NCI-H1417 treated with DMSO at 0.1 percent for 48 hours (cell line): ENCODE measurements around the gene C5AR2.
"Not testable (repeated sequence)": the region's sequence is repeated elsewhere in the genome, so short reads cannot be mapped to it uniquely, and the experiment has no call there.

Source experiments
- DNase-seq: peaks from one replicate; lab custom pipeline; 2025; lab: John Stamatoyannopoulos, UW

Gene C5AR2

DNA sequence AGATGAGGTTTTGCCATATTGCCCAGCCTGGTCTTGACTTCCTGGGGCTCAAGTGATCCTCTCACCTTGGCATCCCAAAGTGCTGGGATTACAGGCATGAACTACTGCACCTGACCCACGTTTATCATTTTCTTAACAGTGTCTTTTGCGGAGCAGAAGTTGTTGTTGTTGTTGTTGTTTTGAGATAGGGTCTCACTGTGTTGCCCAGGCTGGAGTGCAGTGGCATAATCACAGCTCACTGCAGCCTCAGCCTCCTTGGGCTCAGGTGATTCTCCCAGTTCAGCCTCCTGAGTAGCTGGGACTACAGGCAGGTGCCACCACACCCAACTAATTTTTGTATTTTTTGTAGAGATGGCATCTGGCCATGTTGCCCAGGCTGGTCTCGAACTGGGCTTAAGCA lies 55.6 kb downstream of the C5AR2 start:
- DNase-seq: not testable (repeated sequence)

DNA sequence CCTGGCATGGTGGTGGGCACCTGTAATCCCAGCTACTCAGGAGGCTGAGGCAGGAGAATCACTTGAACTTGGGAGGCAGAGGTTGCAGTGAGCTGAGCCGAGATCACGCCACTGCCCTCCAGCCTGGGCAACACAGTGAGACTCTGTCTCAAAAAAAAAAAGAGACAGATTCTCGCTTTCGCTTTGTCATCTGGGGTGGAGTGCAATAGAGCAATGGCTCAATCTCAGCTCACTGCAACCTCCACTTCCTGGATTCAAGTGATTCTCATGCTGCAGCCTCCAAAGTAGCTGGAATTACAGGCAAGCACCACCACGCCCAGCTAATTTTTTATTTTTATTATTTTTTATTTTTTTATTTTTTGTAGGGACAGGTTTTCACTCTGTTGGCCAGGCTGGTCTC lies 56.7 kb downstream of the C5AR2 start:
- DNase-seq: not testable (repeated sequence)

- DNase-seq: no peak
Measured at GRCh38 chr19:47389150-47389556, 57.2 kb downstream of the C5AR2 start.

DNA sequence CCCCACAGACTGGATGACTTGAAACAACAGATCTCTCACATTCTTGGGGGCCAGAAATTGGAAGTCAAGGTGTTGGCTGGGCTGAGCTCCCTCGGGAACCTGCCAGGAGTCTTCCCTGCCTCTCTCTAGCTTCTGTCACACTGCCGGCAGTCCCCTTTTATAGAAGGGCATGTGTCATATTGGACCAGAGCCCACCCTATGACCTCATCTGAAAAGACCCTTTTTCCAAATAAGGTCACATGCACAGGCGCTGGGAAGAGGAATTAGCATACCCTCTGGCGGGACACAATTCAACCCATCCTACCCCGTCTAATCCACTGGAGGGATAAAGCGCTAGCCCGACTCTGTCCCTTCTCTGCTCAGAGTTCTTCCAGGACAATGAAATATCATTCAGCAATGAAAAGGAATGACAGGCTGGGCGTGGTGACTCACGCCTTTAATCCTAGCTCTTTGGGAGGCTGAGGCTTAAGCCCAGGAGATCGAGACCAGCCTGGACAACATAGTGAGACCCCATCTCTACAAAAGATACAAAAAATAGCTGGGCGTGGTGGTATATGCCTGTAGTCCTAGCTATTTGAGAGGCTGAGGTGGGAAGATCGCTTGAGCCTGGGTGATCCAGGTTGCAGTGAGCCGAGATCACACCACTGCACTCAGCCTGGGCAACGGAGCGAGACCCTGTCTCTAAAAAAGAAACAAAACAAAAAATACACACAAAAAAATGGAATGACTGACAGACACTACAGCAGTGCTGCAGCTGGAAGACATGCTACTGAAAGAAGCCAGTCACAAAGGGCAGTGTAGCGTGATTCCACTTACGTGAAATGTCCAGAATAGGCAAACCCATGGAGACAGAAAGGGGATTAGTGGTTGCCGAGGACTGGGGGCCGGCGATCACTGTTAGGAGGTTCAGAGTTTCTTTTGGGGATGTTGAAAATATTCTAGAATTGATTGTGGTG lies 58.8 kb downstream of the C5AR2 start:
- DNase-seq: no peak

DNA sequence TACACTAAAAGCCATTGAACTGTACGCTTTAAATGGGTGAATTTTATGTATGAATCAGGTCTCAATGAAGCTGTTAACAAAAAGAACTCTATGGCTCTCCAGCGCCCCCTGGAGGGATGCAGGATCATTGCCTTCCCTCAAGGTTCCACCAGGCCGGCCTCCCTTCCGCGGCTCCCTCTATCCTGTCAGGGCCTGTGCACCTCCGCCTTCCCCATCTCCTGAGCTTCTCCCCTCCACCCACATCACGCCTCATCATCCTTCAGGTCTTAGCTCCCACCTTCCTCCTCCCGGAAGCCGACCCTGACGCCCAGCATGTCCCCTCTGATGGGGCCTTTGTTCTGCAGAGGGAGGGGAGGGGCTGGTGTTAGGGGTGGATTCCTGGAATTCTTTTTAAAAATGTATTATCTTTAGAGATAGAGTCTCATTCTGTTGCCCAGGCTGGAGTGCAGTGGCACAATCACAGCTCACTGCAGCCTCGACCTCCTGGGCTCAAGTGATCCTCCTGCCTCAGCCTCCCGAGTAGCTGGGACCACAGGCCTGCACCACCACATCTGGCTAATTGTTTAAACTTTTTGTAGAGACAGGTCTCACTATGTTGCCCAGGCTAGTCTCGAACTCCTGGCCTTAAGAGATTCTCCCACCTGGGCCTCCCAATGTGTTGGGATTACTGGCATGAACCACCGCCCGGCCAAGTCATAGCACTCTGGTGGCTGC lies 59.7 kb downstream of the C5AR2 start:
- DNase-seq: no peak
